Left lung (tissue), 10 donors: ENCODE measurements around the gene CD7. TPM values are rescaled to one million over a fixed set of nuclear protein-coding genes. Genes with fewer than 3 reads are reported as not detected.
A peak's percentile ranks its signal among the peaks of the same experiment; 100 is the strongest.

Experiments
- ATAC-seq: fragments of 200-7000 bp; cut with Tn5 transposase; one replicate; pipeline ENCODE4 v1.9.1; 2020; ENCODE audit warnings: moderate library complexity
- DNase-seq, 4 donors: peaks; one replicate each; pipeline ENCODE4 v3.0.0-alpha.2; 2013 to 2020
- H3K27ac ChIP-seq, 2 donors: fragments of 200-600 bp; sonication (generic) in 1 of 2; one replicate each; pipeline versions ENCODE4 v1.5.0 to v1.8.0; 2020 to 2021
- H3K27me3 ChIP-seq, 2 donors: fragments of 200-600 bp; sonication (generic) in 1 of 2; one replicate each; pipeline versions ENCODE4 v1.5.0 to v1.8.0; 2020 to 2021
- H3K36me3 ChIP-seq, 2 donors: fragments of 200-600 bp; sonication (generic) in 1 of 2; one replicate each; pipeline versions ENCODE4 v1.5.0 to v1.8.0; 2020 to 2021
- H3K4me1 ChIP-seq, 2 donors: fragments of 200-600 bp; one replicate each; pipeline ENCODE4 v1.8.0; 2021
- H3K4me3 ChIP-seq, 2 donors: fragments of 200-600 bp; sonication (generic) in 1 of 2; one replicate each; pipeline versions ENCODE4 v1.5.0 to v1.8.0; 2020 to 2021; ENCODE audit warnings: mild to moderate bottlenecking in 1 of 2
- H3K9me3 ChIP-seq, 2 donors: fragments of 200-600 bp; sonication (generic) in 1 of 2; one replicate each; pipeline versions ENCODE4 v1.5.0 to v1.8.0; 2020 to 2021
- CTCF ChIP-seq, 2 donors: fragments of 200-600 bp; sonication (generic) in 1 of 2; IDR thresholded peaks; one replicate each; pipeline versions ENCODE4 v1.5.0 to v1.8.0; 2021; ENCODE audit warnings: antibody characterized with exemption in 2 of 2
- intact Hi-C, 2 donors: fragments of 100-400 bp; cut with DNase I; formaldehyde crosslinking; loops; one replicate each; pipeline versions ENCODE4 v1.11.2 to v1.14.2; 2022
- polyA plus RNA-seq, 6 donors: library from polyadenylated mRNA; unstranded; fragments of 120-200 nt; gene quantifications; one replicate each; pipeline ENCODE4 v1.2.1, GENCODE V29; 2013; ENCODE audit not compliant: insufficient read length in 6 of 6
- total RNA-seq, 2 donors: library from RNA; stranded (reverse); fragmentation: NEBNext Ultra II Directional; extraction: Animal tissue kit (Norgen Biotek cat#: 25700); gene quantifications; one replicate each; pipeline ENCODE4 v1.2.1, GENCODE V29; 2021
- donor health status: DM: no; HTN: yes; CAD: no.
- donor health status: DM: no; HTN: no; CAD: no.

CD7 gene
- total and polyA plus RNA-seq, 8 donors, result 1.1 to 6.6 (median 1.7) TPM

GRCh38 chr17:82314012-82314726 lies 3.2 kb downstream of the CD7 start:
- Histone ChIP-seq H3K27ac (no peak overlapping the region), H3K27me3 (peaks cover 22 to 77% of the 10 kb centered on the region in 2 donors), H3K4me1 (peaks cover 0 to 24% of the 10 kb centered on the region in 2 donors), H3K9me3 (no peaks in the 10 kb centered on the region), H3K4me3 (no peak overlapping the region), H3K36me3 (no peaks in the 10 kb centered on the region)
- TF ChIP-seq CTCF (IDR thresholded peaks at IDR 0.05), result no peak
- intact Hi-C loops, result no loop called here
- ATAC-seq (no peak), DNase-seq (peak in 1 of 4 donors; percentile 53)

GRCh38 chr17:82313195-82314011 lies 4.0 kb downstream of the CD7 start:
- peaks cover 22 to 83% of the 10 kb centered on the region in 2 donors for H3K27me3 ChIP-seq
- intact Hi-C loops, result no loop called here
- H3K36me3 ChIP-seq, result no peaks in the 10 kb centered on the region
- H3K27ac ChIP-seq, result no peak overlapping the region
- no peak for TF ChIP-seq CTCF (IDR thresholded peaks at IDR 0.05)
- H3K9me3 ChIP-seq, result no peaks in the 10 kb centered on the region
- no peak overlapping the region for H3K4me3 ChIP-seq
- DNase-seq (peak in 1 of 4 donors; percentile 58), ATAC-seq (no peak)
- H3K4me1 ChIP-seq, result peaks cover 0 to 24% of the 10 kb centered on the region in 2 donors

- Histone ChIP-seq H3K27ac (no peak overlapping the region), H3K4me1 (peaks cover 0 to 24% of the 10 kb centered on the region in 2 donors), H3K9me3 (no peaks in the 10 kb centered on the region), H3K27me3 (peaks cover 22 to 80% of the 10 kb centered on the region in 2 donors), H3K36me3 (no peaks in the 10 kb centered on the region), H3K4me3 (no peak overlapping the region)
- DNase-seq (peak in 1 of 4 donors; percentile 54), ATAC-seq (no peak)
- intact Hi-C loops, result no loop called here
- TF ChIP-seq CTCF (IDR thresholded peaks at IDR 0.05), result no peak
Measured at GRCh38 chr17:82311971-82312370, 5.4 kb downstream of the CD7 start.

DNA sequence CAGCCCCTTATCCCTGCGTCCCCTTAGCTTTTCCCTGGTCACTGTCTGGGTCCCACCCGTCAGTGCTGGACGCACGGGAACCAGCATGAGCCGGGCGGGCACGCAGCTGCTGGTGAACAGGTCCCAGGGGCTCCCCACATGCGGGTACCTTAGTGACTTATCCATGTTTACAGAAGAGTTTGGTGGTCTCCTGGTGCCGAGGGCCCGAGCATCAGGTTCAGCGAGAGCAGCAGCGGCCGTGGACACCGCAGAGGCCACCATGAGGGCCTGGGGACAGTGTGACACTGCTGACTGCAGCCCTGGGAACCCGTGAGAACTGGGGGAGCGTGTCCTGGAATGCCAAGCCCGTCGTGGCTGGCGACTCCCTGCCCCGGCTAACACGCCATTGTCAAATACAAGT lies 6.5 kb downstream of the CD7 start:
- no peaks in the 10 kb centered on the region for H3K9me3 ChIP-seq
- ATAC-seq (no peak), DNase-seq (peak in 1 of 4 donors; percentile 67)
- H3K4me1 ChIP-seq, result peaks cover 0 to 18% of the 10 kb centered on the region in 2 donors
- TF ChIP-seq CTCF (IDR thresholded peaks at IDR 0.05), result no peak
- intact Hi-C loops, result no loop called here
- H3K27ac ChIP-seq, result no peak overlapping the region
- no peaks in the 10 kb centered on the region for H3K36me3 ChIP-seq
- H3K27me3 ChIP-seq, result peaks cover 17 to 69% of the 10 kb centered on the region in 2 donors
- H3K4me3 ChIP-seq, result no peak overlapping the region
